ENCODE measurements around the gene TBC1D14.
A peak's percentile ranks its signal among the peaks of the same experiment; 100 is the strongest.
"Not testable (repeated sequence)": the region's sequence is repeated elsewhere in the genome, so short reads cannot be mapped to it uniquely, and the experiment has no call there.

The TBC1D14 gene

DNA sequence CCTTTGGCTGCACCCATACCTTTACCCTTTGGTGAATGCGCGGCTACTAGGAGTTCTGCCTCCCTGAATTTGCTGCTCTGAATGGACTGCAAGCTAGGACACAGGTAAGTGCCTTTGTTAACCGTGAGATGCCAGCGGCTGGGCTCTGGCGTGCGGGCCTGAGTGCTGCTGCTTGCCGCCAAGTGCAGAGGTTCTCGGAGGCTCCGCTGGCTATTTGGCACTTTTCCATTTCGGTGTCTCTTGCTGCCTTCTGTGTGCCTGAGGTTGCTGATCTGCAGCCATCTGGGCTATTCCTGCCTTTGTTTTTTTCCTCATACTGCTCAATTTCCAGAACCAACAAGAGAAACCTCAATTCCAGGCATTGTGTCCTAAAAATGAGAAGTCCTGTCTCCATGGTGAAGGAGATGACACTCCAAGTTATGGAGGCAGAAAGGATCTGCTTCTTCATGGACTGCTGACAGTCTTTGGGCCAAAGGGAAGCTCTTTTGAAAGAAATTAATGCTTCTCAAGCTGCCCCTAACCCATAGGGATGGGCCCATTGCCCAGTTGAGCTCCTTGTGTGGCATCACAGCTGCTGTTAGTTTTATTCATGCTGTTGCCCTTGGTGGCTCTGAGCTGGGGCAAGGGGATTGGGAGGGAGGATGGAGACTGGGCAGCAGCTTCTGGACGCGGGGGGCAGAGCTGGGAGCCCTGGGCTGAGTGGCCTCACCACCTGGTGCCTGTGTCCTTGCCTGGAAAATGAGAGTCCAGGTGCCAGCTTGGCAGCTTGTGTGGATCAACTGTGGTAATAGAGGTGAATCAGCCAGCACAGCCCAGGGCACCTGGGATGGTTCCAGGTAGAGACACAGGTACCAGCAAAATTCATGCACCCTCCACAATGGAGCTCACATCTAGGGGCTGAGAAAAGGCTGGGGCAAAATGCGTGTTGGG, 3.8 kb upstream of the TBC1D14 start:
- intact Hi-C loops (cut with DNase I): no loop called here
- DNase-seq: peak in 2 of 10 donors; percentile 57 to 81

DNA sequence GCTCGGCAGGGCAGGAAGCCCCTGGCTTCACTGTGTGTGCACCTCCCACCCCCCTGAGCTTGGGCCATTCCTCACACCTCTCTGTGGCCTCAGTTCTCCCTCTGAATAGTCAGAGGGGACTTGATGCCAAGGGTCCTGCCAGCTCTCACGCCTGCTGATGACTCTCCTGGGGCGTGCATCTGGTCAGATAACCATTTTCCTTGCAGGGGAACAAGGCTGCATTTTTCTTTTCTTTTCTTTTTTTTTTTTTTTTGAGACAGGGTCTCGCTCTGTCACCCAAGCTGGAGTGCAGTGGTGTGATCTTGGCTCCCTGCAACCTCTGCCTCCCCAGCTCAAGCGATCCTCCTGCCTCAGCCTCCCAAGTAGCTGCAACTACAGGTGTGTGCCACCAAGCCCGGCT, 3.1 kb upstream of the TBC1D14 start:
- DNase-seq: peak in 1 of 10 donors; percentile 22
- intact Hi-C loops (cut with DNase I): not testable (repeated sequence)

DNA sequence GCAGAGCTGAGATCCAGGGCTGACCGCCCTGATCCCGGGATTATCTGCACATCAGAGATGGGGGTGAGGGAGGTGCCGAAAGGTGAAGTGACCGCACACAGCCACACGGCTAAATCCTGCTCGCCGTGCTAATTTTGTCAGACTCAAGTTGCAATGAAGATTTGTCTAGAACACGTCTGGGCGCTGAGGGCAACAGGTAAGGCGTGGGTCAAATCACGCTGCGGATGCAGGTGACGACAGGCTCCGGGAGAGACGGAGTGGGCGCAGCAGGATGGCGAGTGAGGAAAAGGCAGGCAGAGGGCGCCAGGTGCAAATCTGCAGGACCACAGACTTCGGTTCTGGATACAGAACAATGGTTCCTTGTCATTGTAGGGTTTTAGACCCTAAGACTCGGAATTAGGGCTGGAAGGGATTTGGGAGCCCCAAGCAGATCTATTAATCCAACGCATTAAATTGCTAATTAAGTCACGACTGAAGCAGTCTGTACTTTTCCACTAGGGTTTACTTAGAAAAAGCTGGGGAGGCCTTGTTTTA, 1.9 kb upstream of the TBC1D14 start:
- DNase-seq: peak in 6 of 10 donors; percentile 39 to 94 (median 68)
- intact Hi-C loops (cut with DNase I): loop anchor here (2.0 kb wide), 1 partner anchor 161 kb away; the partner anchor contains the start of gene GRPEL1

DNA sequence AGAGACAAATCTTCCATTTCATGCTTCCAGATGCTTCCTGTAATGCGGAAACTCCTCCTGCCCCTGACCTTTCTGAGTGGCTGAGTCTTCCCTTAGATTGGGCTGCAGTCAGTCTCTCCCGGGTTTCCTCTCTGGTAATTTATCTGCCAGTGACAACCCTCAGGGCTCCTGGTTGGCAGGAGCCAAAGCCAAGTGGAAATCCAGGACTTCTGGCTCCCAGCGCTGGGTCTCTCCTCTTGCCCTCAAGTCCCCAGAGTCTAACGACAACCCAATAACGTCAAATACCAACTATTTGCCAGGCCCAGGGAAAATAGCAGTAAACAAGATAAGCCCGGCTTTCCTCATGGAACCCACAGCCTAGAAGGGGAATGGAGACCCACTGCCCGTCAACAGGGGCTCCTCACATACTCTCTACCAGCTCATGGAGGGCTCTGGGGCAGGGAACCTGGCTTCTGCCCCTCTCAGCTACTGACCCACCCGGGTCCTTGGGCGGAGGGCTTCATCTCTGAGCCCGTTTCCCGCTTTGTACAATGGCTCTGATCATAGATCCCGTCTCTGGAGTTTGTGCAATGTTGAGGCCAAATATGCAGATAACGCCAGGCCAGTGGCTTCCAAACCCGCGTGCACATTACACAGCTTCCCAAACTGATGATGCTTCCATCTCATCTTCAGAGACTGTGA, 1.1 kb upstream of the TBC1D14 start:
- peak in 2 of 10 donors; percentile 8 to 65 for DNase-seq
- intact Hi-C loops (cut with DNase I): loop anchor here (1.0 to 2.0 kb wide), 3 partner anchors 79 to 160 kb away; partner anchors contain the start of genes GRPEL1 and TADA2B

DNA sequence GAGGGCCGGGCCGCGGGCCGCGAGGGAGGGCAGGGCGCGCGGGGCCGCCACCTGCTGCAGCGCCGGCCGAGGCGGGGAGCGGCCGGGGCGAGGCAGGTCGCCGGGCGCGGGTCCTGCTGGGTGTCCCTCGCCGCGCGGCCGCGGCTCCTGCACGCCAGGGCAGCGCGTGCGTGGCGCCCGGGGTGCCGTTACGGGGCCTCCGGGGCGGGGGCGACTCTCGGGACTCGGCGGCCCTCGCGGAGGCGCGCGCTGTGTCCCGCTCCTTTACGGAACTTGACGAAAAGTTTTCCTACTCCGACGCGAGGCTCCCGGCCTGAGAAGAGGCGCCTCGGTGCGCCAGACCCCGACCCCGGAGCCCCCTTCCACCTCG, 329 bp downstream of the TBC1D14 start:
- intact Hi-C loops (cut with DNase I): loop anchor here (1.0 to 2.0 kb wide), 3 partner anchors 77 to 159 kb away; partner anchors contain the start of genes GRPEL1 and TADA2B
- peak in 2 of 10 donors; percentile 78 to 89 for DNase-seq

DNA sequence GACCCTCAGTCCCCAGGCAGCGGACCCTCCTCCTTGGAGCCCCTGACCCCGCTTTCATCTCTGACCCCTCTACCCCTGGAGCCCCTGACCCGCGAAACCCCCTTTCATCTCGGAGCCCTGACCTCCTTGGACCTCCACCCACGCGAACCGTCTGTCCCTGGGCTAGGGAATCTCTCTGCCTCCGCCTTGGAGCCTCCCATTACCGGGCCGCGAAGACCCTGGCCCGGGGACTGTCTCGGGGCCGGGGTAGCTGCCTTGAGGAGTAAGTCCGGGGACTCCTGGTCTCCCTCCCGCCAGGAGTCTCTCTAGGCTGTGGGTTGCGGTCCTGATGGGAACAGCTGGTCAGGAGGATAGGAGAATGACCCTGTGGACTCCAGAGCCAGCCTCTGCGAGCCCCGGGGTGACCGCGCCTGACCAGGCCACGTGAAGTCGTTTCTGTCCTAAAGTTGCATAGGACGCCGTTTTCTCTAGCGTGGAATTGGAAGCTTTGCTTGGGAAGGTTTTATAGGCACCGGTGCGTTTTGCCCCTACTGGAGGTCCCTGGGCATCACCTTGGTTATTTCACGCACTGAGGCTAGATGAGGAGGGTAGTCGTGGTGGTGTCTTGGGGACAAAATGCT, 824 bp downstream of the TBC1D14 start:
- intact Hi-C loops (cut with DNase I): no loop called here
- DNase-seq: no peak

DNA sequence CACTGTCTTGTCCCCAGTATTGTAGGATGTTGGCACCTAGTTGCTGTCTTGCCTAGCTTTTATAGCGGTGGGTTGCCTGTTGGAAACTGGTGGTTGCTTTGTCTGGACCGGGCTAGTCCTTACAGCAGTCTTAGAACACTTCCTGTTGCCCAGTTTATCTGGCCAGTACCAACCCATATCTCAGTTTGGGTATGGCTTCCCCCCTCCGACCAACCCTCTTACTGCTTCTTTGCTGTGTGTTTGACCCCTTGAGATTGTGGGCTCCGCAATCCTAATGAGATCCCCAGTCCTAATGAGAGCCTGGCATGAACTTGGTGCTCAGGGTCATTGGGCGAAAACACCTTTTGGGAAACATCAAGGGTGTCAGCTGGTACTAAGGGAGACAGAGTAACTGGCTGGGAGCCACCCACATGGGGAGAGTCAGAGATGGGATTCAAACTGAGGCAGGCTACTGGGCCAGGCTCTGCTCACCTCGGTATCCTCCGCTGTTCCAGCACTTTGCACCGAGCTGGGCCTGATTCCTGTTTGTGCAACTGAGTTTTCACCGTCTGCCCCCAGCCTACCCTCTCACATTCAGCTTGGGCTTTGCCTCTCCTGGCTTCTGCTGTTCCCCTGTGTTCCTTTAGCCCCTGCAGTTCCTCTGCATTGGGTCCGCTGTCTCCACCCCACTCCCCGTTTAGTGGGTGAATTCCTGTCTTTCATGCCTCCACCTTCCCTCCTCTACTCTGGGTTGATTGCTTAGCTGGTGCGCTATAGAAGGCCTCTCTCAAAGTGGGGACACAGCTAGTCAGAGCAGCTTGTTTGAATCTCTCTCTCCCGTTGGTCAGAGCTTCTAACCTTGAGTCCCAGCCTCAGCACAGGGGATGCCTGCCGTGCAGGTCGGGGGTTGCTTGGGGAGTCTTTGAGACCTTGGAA, 1.6 kb downstream of the TBC1D14 start:
- peak in 1 of 10 donors; percentile 15 for DNase-seq
- intact Hi-C loops (cut with DNase I): no loop called here

DNA sequence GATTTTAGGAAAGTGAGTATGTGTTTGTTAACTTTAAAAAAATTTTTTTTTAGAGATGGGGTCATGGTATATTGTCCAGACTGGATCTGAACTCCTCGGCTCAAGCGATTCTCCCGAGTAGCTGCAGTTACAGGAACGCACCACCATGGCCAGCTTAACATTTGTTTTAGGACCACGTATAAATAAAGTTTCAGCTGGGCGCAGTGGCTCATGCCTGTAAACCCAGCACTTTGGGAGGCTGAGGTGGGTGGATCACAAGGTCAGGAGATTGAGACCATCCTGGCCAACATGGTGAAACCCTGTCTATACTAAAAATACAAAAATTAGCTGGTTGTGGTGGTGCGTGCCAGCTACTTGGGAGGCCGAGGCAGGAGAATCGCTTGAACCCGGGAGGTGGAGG, 2.3 kb downstream of the TBC1D14 start:
- DNase-seq: peak in 1 of 10 donors; percentile 21
- intact Hi-C loops (cut with DNase I): not testable (repeated sequence)

DNA sequence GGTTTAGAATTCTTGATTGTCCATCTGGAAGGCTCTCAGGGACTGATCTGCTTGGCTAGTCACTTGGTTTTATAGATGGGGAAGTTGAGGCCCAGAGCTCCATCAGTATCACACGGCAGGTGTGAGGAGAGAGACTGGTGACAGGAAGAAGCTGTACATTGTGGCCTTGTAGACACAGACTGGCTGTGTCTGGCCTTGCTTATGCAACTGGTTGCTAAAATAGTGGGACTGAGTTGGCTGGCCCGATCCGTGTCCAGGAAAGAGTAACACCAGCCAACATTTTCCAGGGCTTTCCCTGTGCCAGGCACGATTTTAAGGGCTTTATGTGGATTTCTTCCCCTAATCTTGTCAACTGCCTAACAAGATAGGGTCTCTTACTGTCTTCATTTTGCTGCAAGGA, 2.8 kb downstream of the TBC1D14 start:
- DNase-seq: peak in 2 of 10 donors; percentile 67 to 84
- intact Hi-C loops (cut with DNase I): no loop called here

DNA sequence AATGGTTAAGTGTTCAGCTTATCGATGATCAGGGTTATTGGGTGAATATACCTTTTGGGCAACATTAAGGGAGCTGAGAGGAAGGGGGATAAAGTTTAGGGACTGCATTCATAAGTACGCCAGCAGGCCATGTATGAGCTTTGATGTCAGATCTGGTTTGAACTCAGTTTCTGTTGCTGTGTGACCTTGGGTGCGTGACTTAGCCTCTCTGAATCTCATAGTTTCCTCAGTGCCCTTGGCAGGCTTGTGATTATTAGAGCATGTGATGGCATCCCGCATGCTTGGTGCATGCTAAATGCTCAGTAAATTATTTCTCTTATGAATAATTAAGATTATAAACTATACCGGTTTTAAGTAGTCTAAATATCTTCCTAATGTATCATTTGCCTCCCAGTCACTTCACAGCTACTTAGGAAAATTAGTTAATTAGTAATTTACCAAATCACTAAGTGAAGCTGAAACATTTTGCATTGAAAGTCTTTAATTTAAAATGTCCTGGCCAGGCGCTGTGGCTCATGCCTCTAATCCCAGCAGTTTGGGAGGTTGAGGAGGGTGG, 3.8 kb downstream of the TBC1D14 start:
- intact Hi-C loops (cut with DNase I): no loop called here
- DNase-seq: no peak

DNA sequence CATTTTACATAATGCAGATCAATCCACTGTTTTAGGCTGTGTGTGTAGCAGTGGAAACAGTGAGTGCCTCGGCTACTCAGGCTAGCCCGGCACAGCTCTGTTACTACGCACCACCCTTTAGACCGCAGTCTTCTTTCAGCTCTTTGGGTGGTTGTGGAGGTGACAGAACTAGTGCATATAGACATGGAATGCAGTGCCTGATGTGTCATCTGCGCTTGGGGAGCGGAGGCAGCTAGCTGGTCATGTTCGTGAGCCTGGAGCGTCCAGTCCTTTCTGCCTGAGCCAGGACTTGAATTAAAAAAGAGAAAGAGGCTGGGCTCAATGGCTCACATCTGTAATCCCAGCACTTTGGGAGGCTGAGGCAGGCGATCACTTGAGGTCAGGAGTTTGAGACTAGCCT, 4.8 kb downstream of the TBC1D14 start:
- DNase-seq: peak in 2 of 10 donors; percentile 75 to 89
- intact Hi-C loops (cut with DNase I): no loop called here

DNA sequence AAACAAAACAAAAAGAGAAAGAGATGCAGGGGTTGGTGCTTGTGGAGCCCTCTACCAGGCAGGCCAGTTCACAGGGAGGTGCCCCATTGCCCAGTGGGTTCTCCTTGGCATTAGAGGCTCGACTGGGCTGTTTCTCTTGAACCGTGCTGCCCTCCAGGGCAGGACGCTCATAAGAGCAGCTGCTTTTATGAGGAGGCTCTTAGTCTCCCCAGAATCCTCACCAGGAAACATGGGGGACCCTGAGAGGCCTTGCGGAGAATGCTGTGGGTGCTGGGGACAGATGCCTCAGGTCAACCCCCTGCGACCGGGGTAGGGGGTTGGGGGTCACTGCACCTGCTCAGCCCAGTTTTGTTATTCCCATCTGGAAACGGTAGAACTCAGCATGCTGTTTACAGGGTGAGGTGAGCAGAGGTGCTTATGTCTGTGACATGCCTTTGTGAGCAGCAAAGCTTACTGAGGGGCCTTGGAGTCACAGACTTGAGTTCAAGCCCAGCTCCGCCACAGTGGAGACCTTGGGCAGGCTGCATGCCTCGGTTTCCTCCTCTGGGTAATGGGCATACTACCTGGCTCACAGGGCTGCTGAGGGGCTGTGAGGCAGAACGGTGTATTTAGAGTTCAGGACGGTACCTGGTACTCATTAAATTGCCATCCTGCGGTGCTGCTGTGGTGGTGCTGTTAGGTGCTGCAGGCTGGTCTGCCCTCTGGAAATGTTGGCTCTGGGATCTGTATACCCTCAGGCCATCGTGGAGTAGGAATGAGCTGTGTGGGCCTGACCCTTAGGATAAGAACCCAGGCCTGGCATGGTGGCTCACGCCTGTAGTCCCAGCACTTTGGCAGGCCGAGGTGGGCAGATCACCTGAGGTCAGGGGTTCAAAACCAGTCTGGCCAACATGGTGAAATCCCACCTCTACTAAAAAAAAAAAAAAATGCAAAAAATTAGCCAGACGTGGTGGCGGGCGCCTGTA, 5.7 kb downstream of the TBC1D14 start:
- intact Hi-C loops (cut with DNase I): no loop called here
- DNase-seq: peak in 1 of 10 donors; percentile 27

DNA sequence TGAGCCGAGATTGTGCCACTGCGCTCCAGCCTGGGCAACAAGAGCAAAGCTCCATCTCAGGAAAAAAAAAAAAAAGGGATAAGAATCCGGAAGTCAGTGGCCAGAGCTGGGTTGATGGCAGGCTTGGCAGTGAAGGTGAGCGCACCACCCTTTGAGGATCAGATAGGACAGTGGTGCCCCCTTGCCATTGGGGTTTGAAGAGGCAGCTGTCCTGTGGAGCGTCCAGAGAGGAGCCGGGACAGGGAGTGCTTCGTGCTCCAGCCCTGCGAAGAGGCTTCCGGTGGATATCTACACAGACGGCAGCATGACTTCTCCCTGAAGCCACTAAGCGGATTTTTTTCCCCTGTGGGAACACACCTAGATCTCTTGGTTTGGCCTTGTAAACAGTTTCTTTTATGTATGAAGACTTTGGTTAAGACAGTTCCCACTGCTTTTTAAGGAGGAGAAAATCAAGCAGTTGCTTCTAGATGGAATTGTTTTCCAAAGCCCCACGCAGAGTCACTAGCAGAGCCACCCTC, 6.5 kb downstream of the TBC1D14 start:
- intact Hi-C loops (cut with DNase I): no loop called here
- DNase-seq: peak in 1 of 10 donors; percentile 59

DNA sequence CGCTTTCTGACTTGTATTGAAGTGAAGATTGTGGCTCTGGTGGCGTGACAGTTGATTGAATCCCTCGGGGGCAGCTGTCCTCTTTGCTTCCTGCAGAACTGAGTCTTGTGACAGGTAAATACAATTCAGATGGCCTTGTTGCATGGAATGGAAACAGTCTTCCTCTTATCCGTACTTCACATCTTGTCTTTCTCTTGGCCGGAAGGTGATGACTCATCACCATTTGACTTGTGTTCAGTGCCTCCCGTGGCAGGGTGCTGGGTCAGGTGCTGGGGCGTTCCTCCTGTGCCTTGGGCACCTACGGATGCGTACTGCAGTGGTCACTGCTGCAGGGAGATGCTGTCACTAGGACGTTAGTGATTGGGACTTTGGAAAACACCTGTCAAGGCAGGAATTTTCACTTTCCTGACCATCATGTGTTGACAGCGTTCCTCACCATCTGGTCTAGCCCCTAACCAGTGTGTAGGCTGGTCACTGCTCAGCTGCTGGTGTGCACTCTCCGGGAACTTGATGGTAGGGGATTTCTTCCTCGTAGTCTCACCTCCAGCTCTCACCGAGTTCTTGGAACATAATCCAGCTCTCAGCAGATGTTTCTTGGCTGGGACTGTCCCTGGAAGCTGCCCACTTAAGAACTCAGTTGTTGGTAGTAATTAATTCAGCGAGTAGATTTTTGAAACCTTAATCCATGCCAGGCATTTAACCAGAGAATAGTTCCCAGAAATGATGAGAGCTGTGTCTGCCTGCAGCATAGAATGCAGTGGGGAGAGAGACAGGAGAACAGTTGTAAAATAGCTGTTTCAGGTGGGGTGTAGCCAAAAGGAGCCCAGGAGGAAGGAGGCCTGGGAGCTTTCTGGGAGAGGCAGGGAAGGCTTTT, 7.2 kb downstream of the TBC1D14 start:
- intact Hi-C loops (cut with DNase I): no loop called here
- peak in 2 of 10 donors; percentile 61 to 89 for DNase-seq

DNA sequence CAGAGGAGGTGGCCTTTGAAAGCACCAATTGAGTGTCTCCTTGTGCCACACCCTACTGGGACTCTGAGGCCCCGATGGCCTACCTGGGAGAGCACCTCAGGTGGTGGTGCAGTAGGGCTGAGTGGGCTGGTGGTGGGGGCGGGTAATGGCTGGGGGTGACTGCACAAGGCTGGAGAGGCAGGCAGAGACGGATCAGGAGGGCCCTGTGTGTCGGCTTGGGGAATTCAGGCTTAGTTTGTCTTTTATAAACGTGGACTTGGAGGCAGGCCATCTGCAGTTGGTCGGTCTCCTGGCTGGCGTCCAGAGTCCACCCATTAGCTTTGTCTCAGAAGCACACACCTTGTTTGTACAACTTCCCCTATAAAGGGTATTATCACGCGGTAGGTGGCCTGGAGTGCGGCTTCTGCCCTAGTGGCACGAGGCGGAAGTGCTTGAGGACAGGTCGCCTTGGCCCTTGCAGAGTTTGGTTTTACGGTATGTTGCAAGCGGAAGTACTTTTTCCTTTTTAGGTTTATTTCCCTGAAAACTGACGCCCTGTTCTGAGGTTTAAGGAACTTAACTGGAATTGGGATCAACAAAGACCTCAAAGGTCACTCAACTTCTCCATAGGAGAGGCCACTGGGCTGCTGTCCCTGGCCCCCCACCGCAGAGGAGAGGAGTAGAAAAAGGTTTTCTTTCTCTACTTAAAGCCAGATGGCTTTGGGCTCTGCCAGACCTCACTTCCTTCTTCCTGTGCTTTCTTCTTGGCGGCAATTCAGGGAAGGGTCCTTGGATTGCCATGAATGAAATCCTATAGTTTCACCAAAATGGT, 8.0 kb downstream of the TBC1D14 start:
- peak in 4 of 10 donors; percentile 37 to 90 (median 64) for DNase-seq
- intact Hi-C loops (cut with DNase I): no loop called here

DNA sequence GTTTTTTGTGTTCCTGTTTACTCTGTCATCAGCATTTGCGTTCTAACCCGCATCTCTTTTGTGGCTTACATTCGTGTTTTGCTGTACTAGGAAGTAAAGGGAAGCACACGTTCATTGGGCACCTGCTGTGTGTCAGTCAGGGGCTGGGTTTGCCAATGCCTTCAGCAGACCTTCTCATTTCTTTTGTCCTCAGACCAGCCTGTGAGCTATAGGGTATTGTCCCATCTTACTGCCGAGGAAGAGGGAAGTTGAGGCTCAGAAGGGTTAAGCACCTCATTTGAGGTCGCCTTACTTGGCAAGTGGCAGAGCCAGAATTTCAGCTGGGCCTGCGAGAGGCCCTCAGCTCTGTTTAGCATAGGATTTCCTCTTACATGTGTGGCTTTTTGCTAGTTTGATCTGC, 8.7 kb downstream of the TBC1D14 start:
- DNase-seq: peak in 1 of 10 donors; percentile 16
- intact Hi-C loops (cut with DNase I): no loop called here

Measured in posterior cingulate gyrus (tissue), 11 donors.